ENCODE data around the gene INPP4B. TPM values are rescaled to one million over a fixed set of nuclear protein-coding genes. Genes with fewer than 3 reads are reported as not detected.

INPP4B gene
- polyA plus RNA-seq, 1 experiment = 18.1 TPM

DNA sequence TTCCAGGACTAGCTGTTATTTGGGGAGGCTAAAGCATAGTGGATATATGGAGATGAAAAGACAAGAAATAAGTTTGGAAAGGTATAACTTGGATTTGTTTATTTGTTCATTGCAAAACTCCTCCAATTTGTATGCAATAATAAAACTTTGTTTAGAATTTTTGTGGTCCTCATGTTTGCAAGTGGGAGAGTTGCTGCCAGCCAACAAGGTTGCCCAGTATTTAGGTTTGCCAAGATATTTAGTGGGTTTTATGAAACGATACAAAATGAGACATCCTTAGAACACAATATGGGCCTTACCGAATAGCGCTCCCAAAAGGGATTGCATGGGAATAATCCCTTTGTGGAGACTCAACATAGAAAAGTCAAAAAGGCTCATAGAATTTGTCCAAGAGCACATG, 162.1 kb downstream of the INPP4B start:
- CTCF ChIA-PET = interaction anchor here (0.7 kb wide), 1 partner anchor 316 kb away, joined by 3 read pairs; no protein-coding TSS in a partner anchor
- H3K36me3 ChIP-seq (ENCODE audit: control insufficient read depth, insufficient read depth, low read length) = no peaks in the 10 kb centered on the region
- POLR2A ChIA-PET = no interaction called here
- no peaks in the 10 kb centered on the region for H3K27me3 ChIP-seq (ENCODE audit: control insufficient read depth, insufficient read depth, low read length)
- DNase-seq (ENCODE audit: low read depth) = no peak
- H3K4me3 ChIP-seq (ENCODE audit: low read depth, low read length) = no peak overlapping the region
- TF ChIP-seq CTCF (IDR thresholded peaks at IDR 0.05; ENCODE audit: insufficient read depth, low read depth, low read length) = no peak

DNA sequence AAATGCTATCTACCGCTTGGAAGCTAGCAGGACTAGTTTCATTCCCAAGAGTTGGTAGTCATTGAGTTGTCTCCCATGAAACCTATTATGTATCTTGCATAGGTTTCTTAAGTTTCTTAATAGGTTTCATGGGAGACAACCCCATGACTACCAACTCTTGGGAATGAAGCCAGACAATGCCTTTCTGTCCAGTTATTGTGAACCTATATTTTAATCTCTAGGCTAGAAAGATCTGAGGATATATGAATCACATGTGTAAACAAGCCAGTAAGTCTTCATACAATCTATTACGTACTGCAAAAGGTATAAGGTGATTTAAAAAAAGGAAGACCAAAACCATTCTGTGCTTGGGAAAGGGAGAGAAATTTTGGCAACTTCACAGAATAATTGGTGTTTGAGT, 162.6 kb downstream of the INPP4B start:
- Histone ChIP-seq H3K27me3 (ENCODE audit: control insufficient read depth, insufficient read depth, low read length) (no peaks in the 10 kb centered on the region), H3K36me3 (ENCODE audit: control insufficient read depth, insufficient read depth, low read length) (no peaks in the 10 kb centered on the region), H3K4me3 (ENCODE audit: low read depth, low read length) (no peak overlapping the region)
- TF ChIP-seq CTCF (IDR thresholded peaks at IDR 0.05; ENCODE audit: insufficient read depth, low read depth, low read length) = no peak
- ChIA-PET POLR2A (no interaction called here), CTCF (interaction anchor here (0.6 kb wide), 1 partner anchor 15 kb away, joined by 3 read pairs; no protein-coding TSS in a partner anchor)
- no peak for DNase-seq (ENCODE audit: low read depth)

DNA sequence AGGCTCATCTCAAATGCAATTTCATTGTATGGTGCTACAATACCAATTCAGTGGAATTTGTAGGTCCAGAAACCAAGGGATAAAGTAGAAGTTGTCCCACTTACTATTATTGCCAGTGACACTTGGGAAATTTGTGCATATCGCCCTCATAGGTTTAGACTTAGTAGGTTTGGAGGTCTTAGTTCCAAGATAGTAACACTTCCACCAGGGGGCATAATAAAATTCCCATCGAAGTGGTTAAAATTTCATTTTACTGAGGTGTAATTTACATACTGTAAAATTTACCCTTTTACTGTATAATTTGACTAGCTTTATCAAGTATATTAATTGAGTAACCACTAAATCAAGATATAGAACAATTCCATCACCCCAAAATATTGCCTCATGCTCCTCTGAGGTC, 174.6 kb downstream of the INPP4B start:
- H3K27me3 ChIP-seq (ENCODE audit: control insufficient read depth, insufficient read depth, low read length) = no peaks in the 10 kb centered on the region
- no peaks in the 10 kb centered on the region for H3K36me3 ChIP-seq (ENCODE audit: control insufficient read depth, insufficient read depth, low read length)
- TF ChIP-seq CTCF (IDR thresholded peaks at IDR 0.05; ENCODE audit: insufficient read depth, low read depth, low read length) = no peak
- DNase-seq (ENCODE audit: low read depth) = no peak
- no peak overlapping the region for H3K4me3 ChIP-seq (ENCODE audit: low read depth, low read length)
- ChIA-PET POLR2A (no interaction called here), CTCF (interaction anchor here (1.2 kb wide), 1 partner anchor 28 kb away, joined by 3 read pairs; no protein-coding TSS in a partner anchor)

DNA sequence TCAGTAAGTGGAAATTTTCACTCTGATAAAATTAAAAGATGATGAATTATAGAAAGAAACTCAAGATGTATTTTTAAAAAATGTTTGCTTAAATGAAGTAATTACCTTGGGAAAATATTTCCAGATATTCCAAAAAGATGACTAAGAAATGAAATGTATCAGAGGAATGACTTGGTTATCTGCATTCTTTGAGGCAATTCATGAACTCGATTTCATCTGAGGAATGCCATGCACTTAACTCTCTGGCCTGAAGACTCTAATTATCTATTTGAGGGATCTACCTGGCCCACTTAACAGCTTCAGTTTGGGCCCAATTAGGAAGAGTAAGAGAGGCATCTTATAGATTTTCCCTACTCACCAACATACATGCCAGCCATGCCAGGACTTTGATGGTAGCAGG, 182.3 kb downstream of the INPP4B start:
- Histone ChIP-seq H3K27me3 (ENCODE audit: control insufficient read depth, insufficient read depth, low read length) (no peaks in the 10 kb centered on the region), H3K4me3 (ENCODE audit: low read depth, low read length) (no peak overlapping the region), H3K36me3 (ENCODE audit: control insufficient read depth, insufficient read depth, low read length) (peaks cover 1% of the 10 kb centered on the region; the same call in 1 of the 2 replicates)
- POLR2A ChIA-PET = no interaction called here
- CTCF ChIA-PET = no interaction called here
- DNase-seq (ENCODE audit: low read depth) = peak; percentile 3
- no peak for TF ChIP-seq CTCF (IDR thresholded peaks at IDR 0.05; ENCODE audit: insufficient read depth, low read depth, low read length)

DNA sequence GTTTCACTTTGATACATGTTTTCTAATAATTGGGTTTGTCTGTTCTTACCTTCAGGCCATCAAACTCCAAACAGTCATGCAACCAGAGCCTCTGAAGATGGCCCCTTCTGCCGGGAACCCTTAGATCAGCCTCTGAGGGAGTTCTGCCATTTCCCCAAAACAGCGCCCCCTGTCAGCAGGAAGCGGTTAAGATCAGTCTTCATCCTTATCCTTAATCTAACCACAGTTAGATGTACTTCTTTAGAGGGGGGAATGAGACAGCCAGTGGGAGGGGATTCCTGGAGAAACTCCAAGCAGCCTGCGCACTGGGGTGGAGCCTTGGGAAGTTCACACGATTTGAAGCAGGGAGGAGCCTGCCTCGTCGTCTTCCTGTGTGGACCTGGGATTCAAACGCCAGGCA, 185.4 kb downstream of the INPP4B start:
- no peak for DNase-seq (ENCODE audit: low read depth)
- 0 out of 2 replicates have a peak, but pooled peaks have one; percentile 6 for TF ChIP-seq CTCF (IDR thresholded peaks at IDR 0.05; ENCODE audit: insufficient read depth, low read depth, low read length)
- ChIA-PET CTCF (no interaction called here), POLR2A (no interaction called here)
- Histone ChIP-seq H3K27me3 (ENCODE audit: control insufficient read depth, insufficient read depth, low read length) (no peaks in the 10 kb centered on the region), H3K4me3 (ENCODE audit: low read depth, low read length) (no peak overlapping the region), H3K36me3 (ENCODE audit: control insufficient read depth, insufficient read depth, low read length) (peaks cover 1% of the 10 kb centered on the region; the same call in 1 of the 2 replicates)
